Lower leg skin (tissue), 4 donors: ENCODE results near the gene TMEM198. TPM values are rescaled to one million over a fixed set of nuclear protein-coding genes. Genes with fewer than 3 reads are reported as not detected.

Source experiments
- DNase-seq, 2 donors: peaks; one replicate each; pipeline ENCODE4 v3.0.0-alpha.2; 2019; ENCODE audit warnings: low spot score in 2 of 2
- H3K4me3 ChIP-seq: fragments of 200-600 bp; sonication (generic); 2 replicates; pipeline ENCODE4 v1.5.1; 2017; ENCODE audit warnings: mild to moderate bottlenecking, low read depth; ENCODE audit not compliant: poor library complexity, severe bottlenecking
- POLR2A ChIP-seq, 2 donors: fragments of 450-650 bp; IDR thresholded peaks; one replicate each; pipeline ENCODE4 v1.6.1; 2016 to 2017; ENCODE audit warnings: antibody characterized with exemption in 2 of 2, mild to moderate bottlenecking in 1 of 2, moderate library complexity in 1 of 2
- WGBS, 2 donors: methylation state at CpG; one replicate each; pipeline ENCODE4 v1.1.5; 2018; 5-methylcytosine and 5-hydroxymethylcytosine counted together
- intact Hi-C: fragments of 100-400 bp; cut with DNase I; formaldehyde crosslinking; loops from one replicate; pipeline ENCODE4 v1.15.0; 2023; ENCODE audit warnings: low total_unique reads
- total RNA-seq, 4 donors: library from RNA; depleted of rRNA; stranded (reverse); fragments of >200 nt; gene quantifications; one replicate each; pipeline ENCODE4 v1.1.0, GENCODE V29; 2016
- TF ChIP-seq, protein P1 (sequence below), 3 donors: fragments of 450-650 bp; IDR thresholded peaks; one replicate each; pipeline ENCODE4 v1.5.1; 2016; ENCODE audit warnings: antibody characterized with exemption in 3 of 3, mild to moderate bottlenecking in 3 of 3, moderate library complexity in 2 of 3

TMEM198 gene
- total RNA-seq, 4 donors from 2014 or later, result 0.17 to 2.1 (median 1.0) TPM

DNA sequence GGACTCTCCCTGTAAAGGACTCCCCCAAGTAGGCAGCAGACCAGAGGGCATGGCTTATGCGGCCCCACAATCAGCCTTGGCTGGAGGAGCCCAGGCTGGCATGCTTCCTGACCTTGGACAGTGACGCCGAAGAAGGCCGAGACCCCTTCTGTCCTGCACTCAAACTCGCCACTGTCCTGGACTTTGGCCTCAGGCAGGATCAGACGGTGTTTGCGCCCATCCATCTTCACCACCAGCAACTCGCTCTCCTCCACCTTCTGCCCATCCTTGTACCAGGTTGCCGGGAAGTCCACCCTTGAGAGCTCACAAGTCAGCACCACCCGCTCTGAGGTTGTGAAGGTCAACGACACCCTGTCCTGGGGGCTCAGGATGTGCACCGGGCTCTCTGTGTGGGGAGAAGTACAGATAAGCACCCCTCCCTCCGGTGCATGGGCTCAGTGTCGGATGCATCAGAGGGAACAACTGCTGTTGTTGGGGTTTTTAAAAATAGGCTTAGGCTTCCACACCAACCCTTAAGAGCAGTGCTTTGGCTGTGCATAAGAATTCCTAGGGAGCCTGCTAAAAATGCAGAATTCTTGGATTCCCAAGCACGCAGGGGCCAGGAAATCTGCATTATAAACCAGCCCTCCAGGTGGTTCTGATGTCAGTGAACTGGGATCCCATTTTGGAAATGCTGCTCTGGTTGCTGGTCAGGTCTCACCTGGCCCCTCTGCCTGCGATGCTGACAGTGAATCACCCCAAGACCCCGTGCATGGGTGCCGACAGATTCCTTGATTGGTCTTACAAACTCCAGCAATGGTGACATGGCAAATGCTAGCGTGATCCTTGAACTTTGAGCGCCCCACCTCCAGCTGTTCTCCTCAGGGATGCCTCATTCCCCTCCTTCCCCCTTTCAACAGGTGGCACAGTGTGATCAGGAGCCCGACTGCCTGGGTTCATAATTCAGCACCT is 21.6 kb downstream of the TMEM198 start:
- H3K4me3 ChIP-seq, result no peak overlapping the region
- TF ChIP-seq POLR2A (IDR thresholded peaks at IDR 0.05), result no peak
- TF ChIP-seq, protein P1, sequence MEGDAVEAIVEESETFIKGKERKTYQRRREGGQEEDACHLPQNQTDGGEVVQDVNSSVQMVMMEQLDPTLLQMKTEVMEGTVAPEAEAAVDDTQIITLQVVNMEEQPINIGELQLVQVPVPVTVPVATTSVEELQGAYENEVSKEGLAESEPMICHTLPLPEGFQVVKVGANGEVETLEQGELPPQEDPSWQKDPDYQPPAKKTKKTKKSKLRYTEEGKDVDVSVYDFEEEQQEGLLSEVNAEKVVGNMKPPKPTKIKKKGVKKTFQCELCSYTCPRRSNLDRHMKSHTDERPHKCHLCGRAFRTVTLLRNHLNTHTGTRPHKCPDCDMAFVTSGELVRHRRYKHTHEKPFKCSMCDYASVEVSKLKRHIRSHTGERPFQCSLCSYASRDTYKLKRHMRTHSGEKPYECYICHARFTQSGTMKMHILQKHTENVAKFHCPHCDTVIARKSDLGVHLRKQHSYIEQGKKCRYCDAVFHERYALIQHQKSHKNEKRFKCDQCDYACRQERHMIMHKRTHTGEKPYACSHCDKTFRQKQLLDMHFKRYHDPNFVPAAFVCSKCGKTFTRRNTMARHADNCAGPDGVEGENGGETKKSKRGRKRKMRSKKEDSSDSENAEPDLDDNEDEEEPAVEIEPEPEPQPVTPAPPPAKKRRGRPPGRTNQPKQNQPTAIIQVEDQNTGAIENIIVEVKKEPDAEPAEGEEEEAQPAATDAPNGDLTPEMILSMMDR (IDR thresholded peaks at IDR 0.05), result no peak
- WGBS, 2 donors, result 90 to 93% methylated on average over 21 of the region's 21 CpGs
- no peak for DNase-seq
- intact Hi-C loops, result no loop called here

DNA sequence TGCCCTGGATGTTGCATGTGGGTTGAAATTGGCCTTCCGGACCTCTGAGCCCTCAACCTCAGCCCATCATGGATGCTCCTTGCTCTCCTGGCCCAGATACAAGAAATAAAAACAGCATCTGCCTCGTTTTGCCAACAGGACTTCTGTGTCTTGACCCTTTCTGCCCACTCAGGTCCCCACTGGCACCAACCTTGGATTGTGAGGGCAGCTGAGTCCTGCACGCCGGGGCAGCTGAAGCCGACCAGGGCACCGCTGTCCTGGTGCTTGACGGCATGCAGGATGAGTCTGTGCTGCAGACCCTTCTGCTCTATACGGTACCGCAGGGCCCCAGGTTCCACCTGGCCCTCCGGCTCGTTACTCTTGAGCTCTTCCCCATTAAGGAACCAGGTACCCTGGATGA is 22.8 kb downstream of the TMEM198 start:
- TF ChIP-seq, protein P1 (IDR thresholded peaks at IDR 0.05), result no peak
- TF ChIP-seq POLR2A (IDR thresholded peaks at IDR 0.05), result no peak
- intact Hi-C loops, result no loop called here
- DNase-seq, result no peak
- WGBS, 2 donors, result 88 to 93% methylated on average over 8 to 11 of the region's 11 CpGs
- no peak overlapping the region for H3K4me3 ChIP-seq

DNA sequence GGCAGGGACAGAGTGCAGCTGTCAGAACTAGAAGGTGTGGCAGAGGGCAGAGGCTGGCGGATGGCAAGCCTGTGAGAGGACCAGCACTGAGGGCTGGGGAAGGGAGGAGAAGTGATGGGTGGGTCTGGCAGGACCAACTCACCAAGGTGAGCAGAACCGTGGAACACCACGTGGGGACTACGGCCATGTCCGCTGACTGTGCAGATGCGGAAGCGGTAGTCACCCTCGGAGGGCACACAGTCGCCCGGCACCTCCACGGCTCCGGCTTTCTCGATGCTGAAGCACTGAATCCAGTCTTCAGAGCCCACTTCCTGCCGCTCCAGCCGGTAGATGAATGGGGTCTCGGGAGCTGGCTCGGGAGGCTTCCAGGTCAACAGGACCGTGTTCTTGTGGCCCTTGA is 23.3 kb downstream of the TMEM198 start:
- H3K4me3 ChIP-seq, result no peak overlapping the region
- TF ChIP-seq, protein P1 (IDR thresholded peaks at IDR 0.05), result no peak
- no peak for TF ChIP-seq POLR2A (IDR thresholded peaks at IDR 0.05)
- no peak for DNase-seq
- WGBS, 2 donors, result 94 to 98% methylated on average over 18 of the region's 18 CpGs
- intact Hi-C loops, result no loop called here

DNA sequence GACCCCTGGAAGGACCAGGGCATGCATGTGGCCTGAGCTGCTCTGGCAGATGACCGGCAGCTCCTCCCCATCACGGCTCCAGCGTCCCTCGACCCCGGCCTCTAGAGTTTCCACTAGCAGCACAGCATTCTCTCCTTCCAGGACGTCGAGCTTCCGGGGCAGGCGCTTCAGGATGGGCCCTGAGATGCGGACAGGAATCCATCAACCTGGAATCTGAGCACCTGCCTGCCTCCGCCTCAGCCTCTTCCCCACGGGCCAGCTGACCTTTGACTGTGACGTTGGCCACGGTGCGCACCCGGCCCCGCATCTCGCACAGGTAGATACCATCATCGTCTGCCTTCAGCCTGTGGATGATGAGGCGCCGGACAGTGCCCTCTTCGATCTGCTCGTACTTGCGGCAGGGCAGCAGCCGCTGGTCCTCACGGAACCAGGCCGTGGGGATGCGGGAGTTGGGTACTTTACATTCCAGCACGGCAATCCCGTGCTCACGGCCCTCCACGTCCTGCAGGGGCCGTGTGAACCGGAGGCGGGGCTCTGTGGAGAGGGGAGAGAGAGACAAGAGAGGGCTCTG is 24.0 kb downstream of the TMEM198 start:
- intact Hi-C loops, result no loop called here
- TF ChIP-seq, protein P1 (IDR thresholded peaks at IDR 0.05), result no peak
- no peak for TF ChIP-seq POLR2A (IDR thresholded peaks at IDR 0.05)
- DNase-seq, result no peak
- no peak overlapping the region for H3K4me3 ChIP-seq
- 92 to 95% methylated on average over 31 to 35 of the region's 35 CpGs for WGBS, 2 donors

DNA sequence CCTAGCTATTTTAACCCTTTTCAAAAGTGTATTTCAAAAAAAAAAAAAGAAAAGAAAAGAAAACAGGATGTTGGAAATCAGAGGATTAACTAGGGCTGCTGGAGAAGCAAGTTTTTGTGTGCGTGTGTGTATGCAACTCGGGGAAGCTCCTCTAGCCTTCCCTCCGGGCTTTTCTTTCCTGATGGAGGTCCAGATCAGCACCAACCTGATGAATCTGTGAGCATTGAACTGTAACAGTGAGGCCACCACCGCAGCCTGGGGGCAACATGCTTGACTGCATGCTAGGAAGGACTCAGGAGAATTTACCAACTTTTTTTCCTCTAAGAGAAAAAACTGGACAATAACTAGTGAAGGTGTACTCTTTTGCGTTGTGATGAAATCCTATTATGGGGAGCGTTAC is 25.2 kb downstream of the TMEM198 start:
- H3K4me3 ChIP-seq, result no peak overlapping the region
- TF ChIP-seq POLR2A (IDR thresholded peaks at IDR 0.05), result no peak
- TF ChIP-seq, protein P1 (IDR thresholded peaks at IDR 0.05), result no peak
- 91 to 93% methylated on average over 6 of the region's 6 CpGs for WGBS, 2 donors
- intact Hi-C loops, result no loop called here
- no peak for DNase-seq
